GM18868 (cell line): ENCODE data around the gene PCSK6.

Experiments
- ATAC-seq: cut with Tn5 transposase; IDR thresholded peaks from one replicate; pipeline ENCODE4 v1.9.1; 2021; ENCODE audit warnings: mild to moderate bottlenecking, moderate library complexity; ENCODE audit not compliant: unreplicated experiment

Gene PCSK6

GRCh38 chr15:101332061-101332467, 157.4 kb downstream of the PCSK6 start:
- ATAC-seq = no peak

- no peak for ATAC-seq
Observed at GRCh38 chr15:101329867-101330380, 159.6 kb downstream of the PCSK6 start.

DNA sequence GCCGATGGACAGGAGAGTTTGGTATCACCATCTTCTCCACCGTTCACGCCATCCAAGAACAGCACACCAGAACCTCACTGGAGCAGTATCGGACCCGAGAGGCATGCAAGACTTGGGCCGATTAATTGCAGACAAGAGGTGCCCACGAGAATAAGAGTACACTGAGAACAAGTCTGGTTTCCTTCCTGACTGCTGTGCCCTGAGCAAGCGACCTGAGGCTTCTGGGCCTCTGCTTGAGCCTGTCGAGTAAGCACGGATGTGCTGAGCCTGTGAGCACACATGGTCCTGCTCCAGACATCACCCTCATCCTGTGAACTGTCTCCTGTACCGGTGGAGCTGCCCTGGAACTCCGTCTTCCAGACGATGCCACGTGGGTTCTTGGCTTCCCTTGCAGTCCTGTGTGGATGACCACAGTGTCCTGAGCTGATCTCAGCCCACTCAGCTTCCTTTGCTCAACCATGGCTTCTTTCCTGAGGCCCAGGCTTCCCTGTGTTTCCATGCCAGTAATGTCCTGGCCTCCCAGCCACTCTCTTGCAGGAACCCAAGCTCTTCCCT, 160.1 kb downstream of the PCSK6 start:
- no peak for ATAC-seq

DNA sequence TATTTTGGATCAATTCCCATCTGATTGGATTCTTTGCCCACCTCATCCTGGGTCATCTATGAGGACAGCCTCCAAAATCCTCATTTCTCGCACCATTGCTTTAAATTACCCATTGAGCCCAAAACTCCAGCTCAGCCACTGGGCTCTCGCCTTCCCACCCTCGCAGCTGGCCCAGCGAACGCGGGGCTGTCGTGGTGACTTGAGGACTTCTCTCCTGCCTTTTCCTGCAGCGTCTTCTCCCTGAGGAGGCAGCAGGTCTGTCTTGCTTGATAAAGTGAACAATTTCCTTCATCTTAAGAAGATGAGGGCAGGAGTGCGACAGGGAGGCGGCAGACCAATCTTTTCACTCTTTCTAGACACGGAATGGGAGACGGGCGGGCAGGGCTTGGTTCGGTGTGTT, 161.5 kb downstream of the PCSK6 start:
- ATAC-seq = no peak

GRCh38 chr15:101327147-101327740, 162.3 kb downstream of the PCSK6 start:
- ATAC-seq = no peak

DNA sequence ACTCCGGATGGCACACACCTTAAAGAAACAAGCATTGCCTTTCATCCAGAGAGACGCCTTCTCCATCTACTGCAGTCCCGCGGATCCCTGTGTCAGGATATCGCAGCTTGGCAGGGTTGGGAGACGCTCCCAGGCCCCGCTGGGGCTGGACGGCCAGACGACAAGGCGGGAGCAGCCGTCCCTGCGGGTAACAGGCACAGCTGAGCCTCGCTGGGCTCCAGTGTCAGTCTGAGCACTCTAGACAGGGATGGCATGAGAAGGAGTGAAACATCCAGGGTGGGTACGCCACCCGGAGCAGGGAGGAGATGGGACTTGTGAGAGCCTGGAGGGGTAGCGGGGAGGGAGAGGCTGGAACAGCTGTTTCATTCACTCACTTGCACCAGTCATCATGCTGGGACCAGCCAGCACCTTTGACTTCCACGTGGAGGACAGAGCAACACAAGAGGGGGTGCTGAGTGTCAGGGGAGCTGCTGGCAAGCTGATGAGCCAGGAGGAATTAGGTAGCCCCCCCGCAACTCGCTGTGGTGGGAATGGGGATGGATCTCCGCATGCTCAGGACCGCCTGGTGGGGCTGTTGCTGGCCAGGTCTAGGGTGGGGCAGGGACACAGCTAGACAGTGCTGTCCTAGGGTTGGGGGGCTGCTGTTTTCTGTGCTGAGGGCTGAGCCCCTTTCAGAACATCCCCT, 162.9 kb downstream of the PCSK6 start:
- ATAC-seq = no peak

DNA sequence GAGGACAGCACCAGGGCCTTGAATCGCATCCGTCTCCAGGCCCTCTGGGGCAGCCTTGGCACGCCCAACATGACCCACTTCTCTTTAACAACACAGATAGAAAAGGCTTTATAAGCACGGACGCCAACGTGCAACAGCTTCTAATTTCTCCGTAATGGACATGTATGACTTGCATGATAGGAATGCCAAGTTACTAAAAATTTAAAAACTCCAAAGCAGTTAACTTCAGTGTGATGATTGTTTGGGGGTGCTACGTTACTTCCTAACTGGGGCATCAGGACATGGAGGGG, 163.5 kb downstream of the PCSK6 start:
- no peak for ATAC-seq

- ATAC-seq = no peak
Observed at GRCh38 chr15:101325263-101326025, 164.1 kb downstream of the PCSK6 start.

GRCh38 chr15:101324524-101325177, 164.9 kb downstream of the PCSK6 start:
- ATAC-seq = no peak

DNA sequence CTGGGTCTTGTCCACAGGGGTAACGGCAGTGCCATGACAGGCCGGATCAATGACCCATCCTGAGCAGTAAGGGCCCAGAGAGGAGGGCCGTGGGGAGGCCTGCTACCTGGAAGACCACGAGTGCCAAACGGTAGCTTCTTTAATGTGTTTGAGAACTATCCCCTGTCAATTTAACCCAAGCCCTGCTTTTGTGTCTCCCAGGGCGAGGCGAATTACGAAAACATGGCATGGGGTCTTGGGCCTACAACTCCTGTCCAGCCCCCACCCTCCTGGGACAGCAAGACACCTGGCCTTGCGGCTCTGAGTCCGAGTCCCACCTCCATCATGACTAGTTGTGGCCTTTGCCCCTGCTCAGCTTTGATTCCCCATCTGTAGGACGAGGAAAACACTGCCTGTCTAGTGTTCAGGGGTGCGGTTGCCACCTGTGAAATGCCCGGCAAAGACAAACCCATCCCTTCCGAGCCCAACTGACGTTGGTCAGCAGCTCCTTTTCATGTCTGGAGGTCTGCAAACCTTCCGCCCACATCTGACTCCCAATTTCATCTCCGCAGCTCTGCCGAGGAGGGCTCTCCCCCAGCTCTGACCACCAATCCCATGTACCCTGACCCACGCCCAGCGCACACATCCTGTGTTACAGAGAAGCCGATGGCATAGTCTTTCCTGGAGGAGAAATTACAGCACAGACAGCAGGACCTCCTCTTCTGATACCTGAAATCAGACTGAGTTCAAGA, 165.5 kb downstream of the PCSK6 start:
- ATAC-seq = no peak

DNA sequence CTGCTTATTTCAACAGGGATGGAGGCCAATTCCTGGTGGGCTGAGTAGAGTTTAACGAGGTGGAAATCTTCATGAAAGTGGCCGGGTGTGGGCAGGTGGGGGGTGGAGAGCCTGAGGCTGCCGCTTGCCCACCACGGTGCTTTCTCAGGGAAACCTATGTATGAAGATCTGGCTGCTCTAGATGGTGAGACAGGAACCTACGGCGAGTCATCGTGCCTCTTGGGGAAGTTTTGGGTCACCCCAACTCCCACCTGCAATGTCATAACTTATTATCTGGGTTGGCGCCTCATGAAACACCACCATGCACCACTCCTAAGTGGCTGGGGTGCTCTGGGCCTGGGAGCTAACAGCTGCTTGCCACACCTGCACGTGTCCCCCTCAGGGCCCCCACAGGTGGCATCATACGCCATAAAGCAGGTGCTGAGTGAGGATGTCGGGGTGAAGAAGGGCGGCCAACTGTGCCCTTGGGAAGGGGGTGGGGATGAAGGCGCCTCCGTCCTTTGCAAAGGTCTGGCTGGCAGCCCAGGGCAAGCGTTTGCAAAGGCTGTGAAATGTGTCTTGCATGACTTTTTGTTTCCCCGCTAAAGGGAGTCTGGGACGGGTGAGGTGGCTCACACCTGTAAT, 166.5 kb downstream of the PCSK6 start:
- ATAC-seq = no peak

DNA sequence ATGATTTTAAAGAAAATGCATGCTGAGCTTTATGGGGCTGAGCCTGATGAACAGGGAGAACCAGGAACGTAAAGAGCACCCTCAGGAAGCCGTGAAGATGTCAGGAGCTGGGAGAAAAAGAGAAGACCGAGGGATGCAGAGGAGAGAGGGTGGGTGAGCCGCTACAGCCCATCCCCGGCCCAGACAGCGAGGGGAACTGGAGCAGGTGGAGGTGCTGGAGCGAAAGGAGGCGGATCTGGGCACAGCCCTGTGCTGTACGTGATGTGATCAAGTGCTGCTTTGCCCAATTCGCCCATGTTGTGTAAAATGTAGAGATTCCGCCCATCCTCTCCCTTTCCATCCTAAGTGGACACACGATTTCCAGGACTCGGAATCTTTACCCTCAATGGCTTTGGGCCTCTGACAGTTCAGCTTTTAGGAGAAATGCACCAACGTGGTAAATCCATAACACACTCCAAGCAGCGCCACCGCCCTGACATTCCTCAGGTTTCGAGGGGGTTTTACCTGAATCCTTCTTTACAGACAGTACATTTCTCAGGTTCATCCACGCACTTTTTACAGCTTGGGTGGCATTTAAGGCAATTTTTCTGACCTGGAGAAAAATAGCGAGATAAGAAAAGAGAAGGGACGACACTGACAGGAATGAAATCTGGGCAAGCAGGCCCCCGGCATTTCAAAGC, 167.4 kb downstream of the PCSK6 start:
- no peak for ATAC-seq

DNA sequence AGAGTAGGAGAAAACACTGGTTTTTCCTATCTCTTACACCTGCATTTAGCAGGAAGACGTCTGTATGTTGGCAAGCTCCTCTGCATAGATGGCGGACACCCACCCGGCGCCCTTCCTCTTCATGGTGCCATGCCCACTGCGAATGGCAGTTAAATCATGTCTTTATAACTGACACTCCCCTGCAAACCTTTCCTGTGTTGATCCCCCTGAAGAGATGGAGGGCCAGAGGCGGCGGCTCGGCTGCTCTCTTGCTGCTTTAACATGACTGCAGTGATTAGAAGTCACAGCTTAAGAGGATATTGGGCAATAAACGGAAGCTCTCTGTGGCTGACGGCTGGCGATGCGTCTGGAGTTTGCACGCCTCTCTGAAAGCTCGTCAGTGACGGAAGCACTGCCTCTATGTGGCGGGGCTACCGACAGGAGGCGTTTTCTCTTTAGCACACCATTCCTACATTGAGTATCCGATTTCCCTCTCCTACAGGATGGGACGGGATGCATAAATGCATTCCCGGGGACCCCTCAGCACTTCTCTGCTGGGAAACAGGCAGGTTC, 168.9 kb downstream of the PCSK6 start:
- no peak for ATAC-seq

DNA sequence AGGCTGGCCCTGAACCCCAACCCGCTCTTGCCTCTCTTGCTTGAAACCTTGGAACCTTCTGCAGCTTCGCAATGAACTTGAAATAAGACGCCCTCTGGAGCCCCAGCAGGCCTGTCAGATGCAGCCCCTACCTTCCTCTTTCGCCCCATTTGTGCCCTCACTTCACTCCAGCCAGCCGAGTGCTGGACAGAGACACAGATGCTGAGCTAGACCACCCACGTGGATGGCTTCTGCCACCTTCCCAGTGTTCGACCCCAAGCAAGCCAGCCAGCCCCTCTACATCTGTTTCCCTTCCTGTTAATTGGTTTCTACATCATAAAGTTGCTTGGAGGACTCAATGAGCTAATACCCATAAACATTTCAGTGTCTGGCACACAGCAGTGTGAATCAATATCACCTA, 170.7 kb downstream of the PCSK6 start:
- no peak for ATAC-seq

GRCh38 chr15:101318147-101318819, 171.2 kb downstream of the PCSK6 start:
- ATAC-seq = no peak

GRCh38 chr15:101317336-101317872, 172.1 kb downstream of the PCSK6 start:
- ATAC-seq = no peak

GRCh38 chr15:101316529-101316928, 173.0 kb downstream of the PCSK6 start:
- ATAC-seq = no peak

- ATAC-seq = no peak
Observed at GRCh38 chr15:101315736-101316135, 173.8 kb downstream of the PCSK6 start.
